ENCODE results near the gene KBTBD12. TPM values are rescaled to one million over a fixed set of nuclear protein-coding genes. Genes with fewer than 3 reads are reported as not detected.
A peak's percentile ranks its signal among the peaks of the same experiment; 100 is the strongest.
"Not testable (repeated sequence)": the region's sequence is repeated elsewhere in the genome, so short reads cannot be mapped to it uniquely, and the experiment has no call there.

KBTBD12 gene
- polyA plus RNA-seq, 2 donors = 0.06 to 0.13 TPM

DNA sequence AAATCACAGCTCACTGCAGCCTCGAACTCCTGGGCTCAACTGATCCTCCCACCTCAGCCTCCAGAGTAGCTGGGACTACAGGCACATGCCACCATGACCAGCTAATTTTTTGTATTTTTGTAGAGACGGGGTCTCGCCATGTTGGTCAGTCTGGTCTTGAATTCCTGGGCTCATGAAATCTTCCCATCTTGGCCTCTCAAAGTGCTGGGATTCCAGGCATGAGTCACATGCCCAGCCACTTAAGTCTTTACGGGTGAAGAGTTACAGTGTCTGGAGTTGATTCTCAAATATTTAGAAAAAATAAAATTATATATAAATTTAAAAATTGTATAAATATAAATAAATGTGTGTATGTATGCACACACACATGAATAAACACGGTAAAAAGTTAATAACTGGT lies 14.5 kb upstream of the KBTBD12 start:
- H3K4me3 ChIP-seq (ENCODE audit: low read depth in 1 of 2, low read length in 2 of 2) = no peak overlapping the region

DNA sequence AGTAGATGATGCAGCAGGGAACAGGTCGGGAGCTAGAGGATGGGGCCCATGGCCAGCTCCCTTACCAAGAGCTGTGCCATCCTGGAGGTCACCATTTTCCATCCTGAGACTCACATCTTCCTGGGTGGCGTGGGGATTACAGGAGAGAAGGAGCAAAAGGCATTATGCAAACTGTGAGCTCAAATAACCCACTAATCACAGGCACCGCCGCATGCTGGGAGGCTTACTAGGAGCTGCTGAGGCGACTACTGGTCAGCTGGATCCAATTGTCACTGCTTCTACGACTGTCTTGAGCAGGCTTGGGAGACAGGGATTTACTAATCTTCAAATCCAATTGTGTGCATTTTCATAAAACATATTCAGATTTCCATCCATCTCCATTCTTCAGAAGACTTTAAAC lies 12.5 kb upstream of the KBTBD12 start:
- no peak overlapping the region for H3K27ac ChIP-seq (ENCODE audit: low read depth in 2 of 2, low read length in 1 of 2)
- no peaks in the 10 kb centered on the region for H3K36me3 ChIP-seq (ENCODE audit: control insufficient read depth in 2 of 2, insufficient read depth in 2 of 2, low read length in 1 of 2)
- WGBS, 2 donors = 77 to 82% methylated on average over 6 of the region's 6 CpGs
- H3K4me3 ChIP-seq (ENCODE audit: low read depth in 1 of 2, low read length in 2 of 2) = no peak overlapping the region
- H3K9me3 ChIP-seq (ENCODE audit: control insufficient read depth in 2 of 2, insufficient read depth in 1 of 2, low read depth in 1 of 2, low read length in 1 of 2) = peaks cover 0 to 3% of the 10 kb centered on the region in 2 donors
- no peaks in the 10 kb centered on the region for H3K4me1 ChIP-seq (ENCODE audit: control insufficient read depth in 2 of 2, insufficient read depth in 2 of 2, low read length in 1 of 2)
- H3K27me3 ChIP-seq (ENCODE audit: control insufficient read depth in 1 of 2, insufficient read depth in 2 of 2, low read length in 2 of 2) = peaks cover 0 to 3% of the 10 kb centered on the region in 2 donors

More for the DNA sequence above, 14.5 kb upstream of the KBTBD12 start:
- Histone ChIP-seq H3K27ac (ENCODE audit: low read depth in 2 of 2, low read length in 1 of 2) (no peak overlapping the region), H3K36me3 (ENCODE audit: control insufficient read depth in 2 of 2, insufficient read depth in 2 of 2, low read length in 1 of 2) (no peaks in the 10 kb centered on the region), H3K27me3 (ENCODE audit: control insufficient read depth in 1 of 2, insufficient read depth in 2 of 2, low read length in 2 of 2) (peaks cover 0 to 3% of the 10 kb centered on the region in 2 donors), H3K4me1 (ENCODE audit: control insufficient read depth in 2 of 2, insufficient read depth in 2 of 2, low read length in 1 of 2) (no peaks in the 10 kb centered on the region), H3K9me3 (ENCODE audit: control insufficient read depth in 2 of 2, insufficient read depth in 1 of 2, low read depth in 1 of 2, low read length in 1 of 2) (peaks cover 0 to 3% of the 10 kb centered on the region in 2 donors)
- 95 to 96% methylated on average over 5 of the region's 5 CpGs for WGBS, 2 donors

- no peaks in the 10 kb centered on the region for H3K36me3 ChIP-seq (ENCODE audit: control insufficient read depth in 2 of 2, insufficient read depth in 2 of 2, low read length in 1 of 2)
- H3K4me1 ChIP-seq (ENCODE audit: control insufficient read depth in 2 of 2, insufficient read depth in 2 of 2, low read length in 1 of 2) = no peaks in the 10 kb centered on the region
- WGBS, 2 donors = 84 to 88% methylated on average over 6 of the region's 6 CpGs
- no peak overlapping the region for H3K4me3 ChIP-seq (ENCODE audit: low read depth in 1 of 2, low read length in 2 of 2)
- H3K27ac ChIP-seq (ENCODE audit: low read depth in 2 of 2, low read length in 1 of 2) = no peak overlapping the region
- peaks cover 0 to 3% of the 10 kb centered on the region in 2 donors for H3K9me3 ChIP-seq (ENCODE audit: control insufficient read depth in 2 of 2, insufficient read depth in 1 of 2, low read depth in 1 of 2, low read length in 1 of 2)
- peaks cover 0 to 3% of the 10 kb centered on the region in 2 donors for H3K27me3 ChIP-seq (ENCODE audit: control insufficient read depth in 1 of 2, insufficient read depth in 2 of 2, low read length in 2 of 2)
Measured at GRCh38 chr3:127903611-127904375, 11.2 kb upstream of the KBTBD12 start.

GRCh38 chr3:127905556-127905955 lies 9.5 kb upstream of the KBTBD12 start:
- Histone ChIP-seq H3K27ac (ENCODE audit: low read depth in 2 of 2, low read length in 1 of 2) (no peak overlapping the region), H3K4me3 (ENCODE audit: low read depth in 1 of 2, low read length in 2 of 2) (no peak overlapping the region), H3K4me1 (ENCODE audit: control insufficient read depth in 2 of 2, insufficient read depth in 2 of 2, low read length in 1 of 2) (no peaks in the 10 kb centered on the region), H3K9me3 (ENCODE audit: control insufficient read depth in 2 of 2, insufficient read depth in 1 of 2, low read depth in 1 of 2, low read length in 1 of 2) (peaks cover 0 to 3% of the 10 kb centered on the region in 2 donors), H3K27me3 (ENCODE audit: control insufficient read depth in 1 of 2, insufficient read depth in 2 of 2, low read length in 2 of 2) (peaks cover 0 to 3% of the 10 kb centered on the region in 2 donors), H3K36me3 (ENCODE audit: control insufficient read depth in 2 of 2, insufficient read depth in 2 of 2, low read length in 1 of 2) (no peaks in the 10 kb centered on the region)
- whole genome bisulfite sequencing, 2 donors = 46 to 53% methylated on average over 3 of the region's 3 CpGs

GRCh38 chr3:127906653-127907052 lies 8.4 kb upstream of the KBTBD12 start:
- H3K36me3 ChIP-seq (ENCODE audit: control insufficient read depth in 2 of 2, insufficient read depth in 2 of 2, low read length in 1 of 2); H3K27me3 ChIP-seq (ENCODE audit: control insufficient read depth in 1 of 2, insufficient read depth in 2 of 2, low read length in 2 of 2); H3K27ac ChIP-seq (ENCODE audit: low read depth in 2 of 2, low read length in 1 of 2); H3K9me3 ChIP-seq (ENCODE audit: control insufficient read depth in 2 of 2, insufficient read depth in 1 of 2, low read depth in 1 of 2, low read length in 1 of 2); H3K4me3 ChIP-seq (ENCODE audit: low read depth in 1 of 2, low read length in 2 of 2); H3K4me1 ChIP-seq (ENCODE audit: control insufficient read depth in 2 of 2, insufficient read depth in 2 of 2, low read length in 1 of 2): not testable (repeated sequence)
- 92% methylated on average over 3 of the region's 3 CpGs for WGBS, 2 donors

DNA sequence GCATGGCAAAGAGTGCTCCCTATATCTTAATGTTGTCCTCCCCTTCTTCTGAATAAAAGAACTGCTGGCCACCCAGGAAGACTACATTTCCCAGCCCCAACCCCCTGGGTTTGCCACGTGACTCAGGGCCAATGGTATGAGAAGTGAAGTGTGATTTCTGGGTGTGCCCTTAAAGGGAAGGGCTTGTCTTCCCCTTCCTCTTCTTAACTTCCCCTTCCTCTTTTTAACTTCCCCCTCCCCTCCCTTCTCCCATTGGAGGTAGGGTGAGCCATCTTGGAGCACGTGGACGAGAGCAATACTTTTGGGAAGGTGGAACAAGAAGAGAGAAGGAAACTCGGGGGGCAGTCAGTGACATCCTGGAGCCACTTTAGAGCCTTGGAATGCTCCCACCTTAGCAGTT lies 6.8 kb upstream of the KBTBD12 start:
- Histone ChIP-seq H3K36me3 (ENCODE audit: control insufficient read depth in 2 of 2, insufficient read depth in 2 of 2, low read length in 1 of 2) (no peaks in the 10 kb centered on the region), H3K9me3 (ENCODE audit: control insufficient read depth in 2 of 2, insufficient read depth in 1 of 2, low read depth in 1 of 2, low read length in 1 of 2) (peaks cover 0 to 3% of the 10 kb centered on the region in 2 donors), H3K27me3 (ENCODE audit: control insufficient read depth in 1 of 2, insufficient read depth in 2 of 2, low read length in 2 of 2) (no peaks in the 10 kb centered on the region), H3K4me1 (ENCODE audit: control insufficient read depth in 2 of 2, insufficient read depth in 2 of 2, low read length in 1 of 2) (peaks cover 0 to 7% of the 10 kb centered on the region in 2 donors), H3K4me3 (ENCODE audit: low read depth in 1 of 2, low read length in 2 of 2) (no peak overlapping the region), H3K27ac (ENCODE audit: low read depth in 2 of 2, low read length in 1 of 2) (no peak overlapping the region)
- 77 to 86% methylated on average over 4 of the region's 4 CpGs for WGBS, 2 donors

DNA sequence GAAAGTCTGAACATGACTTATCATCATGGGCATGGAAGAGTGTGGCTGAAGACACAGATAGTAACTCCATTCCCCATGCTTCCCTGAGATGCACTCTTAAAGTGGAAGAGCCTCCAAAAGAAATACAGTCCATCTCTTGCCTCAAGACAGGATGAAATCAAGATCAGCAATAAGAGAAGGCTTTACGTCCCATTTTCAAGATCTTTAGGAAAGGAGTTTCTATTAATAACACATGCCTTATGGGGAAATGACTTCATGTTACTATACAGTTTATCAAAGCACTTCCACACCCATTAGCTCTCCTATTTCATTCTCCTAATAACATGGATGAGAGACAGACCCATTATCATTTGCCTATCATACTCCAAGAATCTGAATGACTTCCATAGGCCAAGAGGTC lies 6.1 kb upstream of the KBTBD12 start:
- H3K27me3 ChIP-seq (ENCODE audit: control insufficient read depth in 1 of 2, insufficient read depth in 2 of 2, low read length in 2 of 2) = no peaks in the 10 kb centered on the region
- 73 to 76% methylated on average over 1 of the region's 1 CpG for WGBS, 2 donors
- H3K4me1 ChIP-seq (ENCODE audit: control insufficient read depth in 2 of 2, insufficient read depth in 2 of 2, low read length in 1 of 2) = peaks cover 0 to 7% of the 10 kb centered on the region in 2 donors
- H3K9me3 ChIP-seq (ENCODE audit: control insufficient read depth in 2 of 2, insufficient read depth in 1 of 2, low read depth in 1 of 2, low read length in 1 of 2) = peaks cover 0 to under 1% of the 10 kb centered on the region in 2 donors
- H3K4me3 ChIP-seq (ENCODE audit: low read depth in 1 of 2, low read length in 2 of 2) = no peak overlapping the region
- H3K36me3 ChIP-seq (ENCODE audit: control insufficient read depth in 2 of 2, insufficient read depth in 2 of 2, low read length in 1 of 2) = no peaks in the 10 kb centered on the region
- H3K27ac ChIP-seq (ENCODE audit: low read depth in 2 of 2, low read length in 1 of 2) = no peak overlapping the region

- Histone ChIP-seq H3K9me3 (ENCODE audit: control insufficient read depth in 2 of 2, insufficient read depth in 1 of 2, low read depth in 1 of 2, low read length in 1 of 2) (peaks cover 0 to 4% of the 10 kb centered on the region in 2 donors), H3K36me3 (ENCODE audit: control insufficient read depth in 2 of 2, insufficient read depth in 2 of 2, low read length in 1 of 2) (no peaks in the 10 kb centered on the region), H3K4me3 (ENCODE audit: low read depth in 1 of 2, low read length in 2 of 2) (no peak overlapping the region), H3K27ac (ENCODE audit: low read depth in 2 of 2, low read length in 1 of 2) (no peak overlapping the region), H3K4me1 (ENCODE audit: control insufficient read depth in 2 of 2, insufficient read depth in 2 of 2, low read length in 1 of 2) (peaks cover 0 to 7% of the 10 kb centered on the region in 2 donors), H3K27me3 (ENCODE audit: control insufficient read depth in 1 of 2, insufficient read depth in 2 of 2, low read length in 2 of 2) (no peaks in the 10 kb centered on the region)
- WGBS, 2 donors = 80 to 84% methylated on average over 4 of the region's 4 CpGs
Measured at GRCh38 chr3:127909646-127910045, 5.4 kb upstream of the KBTBD12 start.

- peaks cover 0 to 13% of the 10 kb centered on the region in 2 donors for H3K4me1 ChIP-seq (ENCODE audit: control insufficient read depth in 2 of 2, insufficient read depth in 2 of 2, low read length in 1 of 2)
- no peaks in the 10 kb centered on the region for H3K36me3 ChIP-seq (ENCODE audit: control insufficient read depth in 2 of 2, insufficient read depth in 2 of 2, low read length in 1 of 2)
- 17 to 38% methylated on average over 8 of the region's 8 CpGs for WGBS, 2 donors
- no peaks in the 10 kb centered on the region for H3K27me3 ChIP-seq (ENCODE audit: control insufficient read depth in 1 of 2, insufficient read depth in 2 of 2, low read length in 2 of 2)
- peak overlapping the region in 1 of 2 donors; percentile 7 for H3K27ac ChIP-seq (ENCODE audit: low read depth in 2 of 2, low read length in 1 of 2)
- H3K9me3 ChIP-seq (ENCODE audit: control insufficient read depth in 2 of 2, insufficient read depth in 1 of 2, low read depth in 1 of 2, low read length in 1 of 2) = peaks cover 0 to 4% of the 10 kb centered on the region in 2 donors
- no peak overlapping the region for H3K4me3 ChIP-seq (ENCODE audit: low read depth in 1 of 2, low read length in 2 of 2)
Measured at GRCh38 chr3:127911421-127911931, 3.6 kb upstream of the KBTBD12 start.

DNA sequence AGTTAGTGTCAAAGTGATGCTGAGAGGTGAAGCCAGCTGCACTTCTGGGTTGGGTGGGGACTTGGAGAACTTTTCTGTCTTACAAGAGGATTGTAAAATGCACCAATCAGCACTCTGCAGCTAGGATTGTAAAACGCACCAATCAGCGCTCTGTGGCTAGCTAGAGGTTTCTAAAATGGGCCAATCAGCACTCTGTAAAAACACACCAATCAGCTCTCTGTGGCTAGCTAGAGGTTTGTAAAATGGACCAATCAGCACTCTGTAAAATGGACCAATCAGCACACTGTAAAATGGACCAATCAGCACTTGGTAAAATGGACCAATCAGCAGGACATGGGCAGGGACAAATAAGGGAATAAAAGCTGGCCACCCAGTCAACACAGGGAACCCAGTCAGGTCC lies 1.2 kb upstream of the KBTBD12 start:
- H3K9me3 ChIP-seq (ENCODE audit: control insufficient read depth in 2 of 2, insufficient read depth in 1 of 2, low read depth in 1 of 2, low read length in 1 of 2); H3K27ac ChIP-seq (ENCODE audit: low read depth in 2 of 2, low read length in 1 of 2); H3K36me3 ChIP-seq (ENCODE audit: control insufficient read depth in 2 of 2, insufficient read depth in 2 of 2, low read length in 1 of 2); H3K27me3 ChIP-seq (ENCODE audit: control insufficient read depth in 1 of 2, insufficient read depth in 2 of 2, low read length in 2 of 2); H3K4me3 ChIP-seq (ENCODE audit: low read depth in 1 of 2, low read length in 2 of 2): not testable (repeated sequence)
- peaks cover 0 to 13% of the 10 kb centered on the region in 2 donors for H3K4me1 ChIP-seq (ENCODE audit: control insufficient read depth in 2 of 2, insufficient read depth in 2 of 2, low read length in 1 of 2)
- WGBS, 2 donors = 92 to 95% methylated on average over 2 of the region's 2 CpGs

All from esophagus (tissue), 2 donors.